ENCODE data around the gene CUEDC1. TPM values are rescaled to one million over a fixed set of nuclear protein-coding genes. Genes with fewer than 3 reads are reported as not detected.

The CUEDC1 gene
- total and polyA plus RNA-seq, 2 donors (not counting 1 experiment from before 2014, with no cell fraction given), result 0.57 TPM; not detected in 1

- Histone ChIP-seq H4K20me1 (ENCODE audit: control insufficient read depth, insufficient read depth, low read length, poor library complexity, severe bottlenecking) (no peaks in the 10 kb centered on the region), H3K4me3 (ENCODE audit: control extremely low read depth in 1 of 5, extremely low read depth in 1 of 5, insufficient read depth in 1 of 5, low read depth in 2 of 5, low read length in 4 of 5) (no peak overlapping the region), H3K27ac (ENCODE audit: low read length in 2 of 2) (no peak overlapping the region), H3K36me3 (replicated peaks in 1 of 2; ENCODE audit: control extremely low read depth in 1 of 2, control insufficient read depth in 1 of 2, extremely low read depth in 1 of 2, insufficient read depth in 2 of 2, low read length in 1 of 2) (no peaks in the 10 kb centered on the region), H2AFZ (ENCODE audit: insufficient read depth, low read depth, low read length, poor library complexity, severe bottlenecking) (no peak overlapping the region), H3K4me2 (replicated peaks; ENCODE audit: low read depth, low read length, poor library complexity, severe bottlenecking) (no peak overlapping the region), H3K4me1 (ENCODE audit: control insufficient read depth in 2 of 2, insufficient read depth in 2 of 2, low read length in 2 of 2) (peaks cover 45 to 47% of the 10 kb centered on the region in 2 donors), H3K9ac (ENCODE audit: low read length) (no peak overlapping the region), H3K9me3 (ENCODE audit: control extremely low read depth in 1 of 3, control insufficient read depth in 2 of 3, insufficient read depth in 1 of 3, low read length in 2 of 3) (peaks cover 0 to 15% (median 0%) of the 10 kb centered on the region in 3 donors), H3K27me3 (replicated peaks in 1 of 4; ENCODE audit: control extremely low read depth in 1 of 4, control insufficient read depth in 3 of 4, insufficient read depth in 4 of 4, low read length in 3 of 4) (peaks cover 0 to 62% (median 32%) of the 10 kb centered on the region in 4 experiments), H3K79me2 (ENCODE audit: control insufficient read depth, insufficient read depth, low read length) (no peaks in the 10 kb centered on the region)
- CTCF ChIA-PET, result interaction anchor here (0.6 to 5.9 kb wide), 2 partner anchors 8 to 12 kb away, joined by 3 to 57 read pairs; no protein-coding TSS in a partner anchor
- Mint-ChIP-seq H3K4me3 (no peak overlapping the region), H3K27ac (no peak overlapping the region), H3K9me3 (ENCODE audit: insufficient read depth) (no peaks in the 10 kb centered on the region), H3K4me1 (peaks cover 40% of the 10 kb centered on the region), H3K27me3 (peaks cover 48% of the 10 kb centered on the region)
- POLR2A ChIA-PET, result no interaction called here
- ATAC-seq (ENCODE audit: low read depth) (no peak), DNase-seq (no peak)
- intact Hi-C loops (cut with micrococcal nuclease), result no loop called here
- TF ChIP-seq, protein P1, sequence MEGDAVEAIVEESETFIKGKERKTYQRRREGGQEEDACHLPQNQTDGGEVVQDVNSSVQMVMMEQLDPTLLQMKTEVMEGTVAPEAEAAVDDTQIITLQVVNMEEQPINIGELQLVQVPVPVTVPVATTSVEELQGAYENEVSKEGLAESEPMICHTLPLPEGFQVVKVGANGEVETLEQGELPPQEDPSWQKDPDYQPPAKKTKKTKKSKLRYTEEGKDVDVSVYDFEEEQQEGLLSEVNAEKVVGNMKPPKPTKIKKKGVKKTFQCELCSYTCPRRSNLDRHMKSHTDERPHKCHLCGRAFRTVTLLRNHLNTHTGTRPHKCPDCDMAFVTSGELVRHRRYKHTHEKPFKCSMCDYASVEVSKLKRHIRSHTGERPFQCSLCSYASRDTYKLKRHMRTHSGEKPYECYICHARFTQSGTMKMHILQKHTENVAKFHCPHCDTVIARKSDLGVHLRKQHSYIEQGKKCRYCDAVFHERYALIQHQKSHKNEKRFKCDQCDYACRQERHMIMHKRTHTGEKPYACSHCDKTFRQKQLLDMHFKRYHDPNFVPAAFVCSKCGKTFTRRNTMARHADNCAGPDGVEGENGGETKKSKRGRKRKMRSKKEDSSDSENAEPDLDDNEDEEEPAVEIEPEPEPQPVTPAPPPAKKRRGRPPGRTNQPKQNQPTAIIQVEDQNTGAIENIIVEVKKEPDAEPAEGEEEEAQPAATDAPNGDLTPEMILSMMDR (IDR thresholded peaks at IDR 0.05), result no peak
- TF ChIP-seq EZH2 (IDR thresholded peaks at IDR 0.05; ENCODE audit: borderline replicate concordance, insufficient read depth, low read depth, low read length, poor library complexity, severe bottlenecking), result no peak
- 94% methylated on average over 7 of the region's 8 CpGs for WGBS (ENCODE audit: insufficient coverage)
These were observed 83.3 kb downstream of the CUEDC1 start for GRCh38 chr17:57871863-57872262.

GRCh38 chr17:57871155-57871554, 84.1 kb downstream of the CUEDC1 start:
- ChIA-PET CTCF (interaction anchor here (1.5 to 5.9 kb wide), 4 partner anchors 12 to 128 kb away, joined by 4 to 57 read pairs (median 8); no protein-coding TSS in a partner anchor), POLR2A (no interaction called here)
- H3K27ac Mint-ChIP-seq, result no peak overlapping the region
- Histone ChIP-seq H3K36me3 (replicated peaks in 1 of 2; ENCODE audit: control extremely low read depth in 1 of 2, control insufficient read depth in 1 of 2, extremely low read depth in 1 of 2, insufficient read depth in 2 of 2, low read length in 1 of 2) (no peaks in the 10 kb centered on the region), H3K79me2 (ENCODE audit: control insufficient read depth, insufficient read depth, low read length) (no peaks in the 10 kb centered on the region), H3K4me2 (replicated peaks; ENCODE audit: low read depth, low read length, poor library complexity, severe bottlenecking) (no peak overlapping the region), H2AFZ (ENCODE audit: insufficient read depth, low read depth, low read length, poor library complexity, severe bottlenecking) (no peak overlapping the region), H3K27me3 (replicated peaks in 1 of 4; ENCODE audit: control extremely low read depth in 1 of 4, control insufficient read depth in 3 of 4, insufficient read depth in 4 of 4, low read length in 3 of 4) (peaks cover 0 to 55% (median 29%) of the 10 kb centered on the region in 4 experiments), H3K9ac (ENCODE audit: low read length) (no peak overlapping the region), H3K27ac (ENCODE audit: low read length in 2 of 2) (no peak overlapping the region), H3K9me3 (ENCODE audit: control extremely low read depth in 1 of 3, control insufficient read depth in 2 of 3, insufficient read depth in 1 of 3, low read length in 2 of 3) (peaks cover 0 to 15% (median 0%) of the 10 kb centered on the region in 3 donors), H3K4me1 (ENCODE audit: control insufficient read depth in 2 of 2, insufficient read depth in 2 of 2, low read length in 2 of 2) (peaks cover 45 to 47% of the 10 kb centered on the region in 2 donors), H4K20me1 (ENCODE audit: control insufficient read depth, insufficient read depth, low read length, poor library complexity, severe bottlenecking) (no peaks in the 10 kb centered on the region), H3K4me3 (ENCODE audit: control extremely low read depth in 1 of 5, extremely low read depth in 1 of 5, insufficient read depth in 1 of 5, low read depth in 2 of 5, low read length in 4 of 5) (no peak overlapping the region)
- 93% methylated on average over 7 of the region's 7 CpGs for WGBS (ENCODE audit: insufficient coverage)
- peaks cover 40% of the 10 kb centered on the region for H3K4me1 Mint-ChIP-seq
- intact Hi-C loops (cut with micrococcal nuclease), result no loop called here
- peaks cover 41% of the 10 kb centered on the region for H3K27me3 Mint-ChIP-seq
- H3K4me3 Mint-ChIP-seq, result no peak overlapping the region
- DNase-seq (no peak), ATAC-seq (ENCODE audit: low read depth) (no peak)
- no peaks in the 10 kb centered on the region for H3K9me3 Mint-ChIP-seq (ENCODE audit: insufficient read depth)
- TF ChIP-seq, protein P1 (IDR thresholded peaks at IDR 0.05), result no peak
- no peak for TF ChIP-seq EZH2 (IDR thresholded peaks at IDR 0.05; ENCODE audit: borderline replicate concordance, insufficient read depth, low read depth, low read length, poor library complexity, severe bottlenecking)

Data from B cell (primary cell).